SW480 (cell line): ENCODE data around the gene NAV2.
A peak's percentile ranks its signal among the peaks of the same experiment; 100 is the strongest.

Experiments used
- DNase-seq: peaks from one replicate; pipeline ENCODE4 v3.0.0-alpha.2; 2016; ENCODE audit warnings: low spot score

The NAV2 gene

DNA sequence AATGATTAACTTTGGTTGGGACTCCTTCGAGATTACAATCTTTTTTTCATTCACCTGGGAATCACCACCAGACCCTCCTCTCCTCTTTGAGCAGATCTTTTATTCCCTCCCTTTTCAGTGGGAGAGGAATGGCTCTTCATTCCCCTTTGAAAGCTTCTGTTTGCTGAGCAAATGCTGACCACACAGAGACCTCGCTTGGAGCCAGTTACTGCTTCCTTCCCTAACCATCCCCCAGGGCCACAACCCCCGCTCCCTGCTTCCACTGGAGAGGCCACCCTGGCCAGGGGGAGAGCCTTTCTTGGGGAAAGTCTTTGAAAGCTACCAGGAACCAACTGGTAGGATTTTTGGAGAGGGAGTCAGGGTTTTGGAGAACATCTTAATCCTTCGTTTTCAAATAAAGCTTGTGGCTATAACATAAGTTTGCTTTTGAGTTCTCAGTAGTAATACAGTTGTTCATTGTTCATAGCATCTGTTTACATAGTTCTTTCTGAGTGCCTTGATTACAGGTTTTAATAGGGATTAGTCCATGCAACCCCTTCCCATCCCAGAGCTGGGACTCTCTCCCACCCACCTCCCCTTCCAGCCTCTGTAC, 309.2 kb downstream of the NAV2 start:
- no peak for DNase-seq

- no peak for DNase-seq
Measured at GRCh38 chr11:20022363-20023081, 309.9 kb downstream of the NAV2 start.

- no peak for DNase-seq
Measured at GRCh38 chr11:20023082-20023426, 310.4 kb downstream of the NAV2 start.

GRCh38 chr11:20024172-20024935, 311.7 kb downstream of the NAV2 start:
- DNase-seq: no peak

DNA sequence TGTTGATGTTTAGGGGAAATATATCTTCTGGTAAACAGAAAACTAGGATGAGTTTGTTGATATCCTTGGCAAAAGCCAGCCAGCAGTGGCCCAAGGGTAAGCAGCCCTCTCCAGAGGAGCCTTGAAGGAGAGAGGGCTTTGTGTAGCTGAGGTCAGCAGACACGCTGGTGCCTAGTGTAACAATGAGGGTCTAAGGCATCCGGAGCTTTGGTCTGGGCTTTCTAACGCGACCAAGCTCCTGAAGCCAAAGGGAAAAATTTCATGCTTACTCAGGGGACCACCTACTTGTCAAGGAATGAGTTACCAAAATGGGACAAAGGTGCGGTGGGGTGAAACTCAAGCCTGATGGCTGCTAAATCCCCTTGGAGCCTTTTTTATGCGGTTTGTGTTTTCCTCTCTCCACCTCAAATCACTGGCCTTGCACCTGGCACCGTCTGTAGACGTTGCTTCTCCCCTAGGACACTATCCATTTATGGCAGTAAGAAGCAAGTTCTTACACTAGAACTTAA, 312.7 kb downstream of the NAV2 start:
- no peak for DNase-seq

GRCh38 chr11:20026629-20027555, 314.3 kb downstream of the NAV2 start:
- DNase-seq: no peak

DNA sequence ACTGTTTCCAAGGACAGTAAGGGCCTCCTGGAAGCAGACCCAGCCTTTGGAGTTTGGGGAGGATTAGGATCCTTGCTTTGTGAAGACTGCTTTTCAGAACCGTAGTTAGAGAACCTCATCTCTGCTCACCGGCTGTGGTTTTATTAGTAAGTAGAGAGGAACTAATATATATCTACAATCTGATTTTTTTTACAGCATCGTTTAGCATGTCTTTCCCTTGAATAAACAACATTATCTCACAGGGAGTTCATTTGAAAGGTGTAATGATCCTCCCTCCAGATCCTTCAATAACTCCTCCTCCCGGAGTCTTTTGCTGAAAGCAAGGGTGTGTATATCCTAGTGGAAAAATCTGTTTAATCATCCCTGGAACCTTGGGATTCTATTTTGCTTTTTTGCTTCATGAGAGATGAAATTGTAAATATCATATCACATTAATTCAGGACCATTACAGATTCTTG, 314.9 kb downstream of the NAV2 start:
- no peak for DNase-seq

DNA sequence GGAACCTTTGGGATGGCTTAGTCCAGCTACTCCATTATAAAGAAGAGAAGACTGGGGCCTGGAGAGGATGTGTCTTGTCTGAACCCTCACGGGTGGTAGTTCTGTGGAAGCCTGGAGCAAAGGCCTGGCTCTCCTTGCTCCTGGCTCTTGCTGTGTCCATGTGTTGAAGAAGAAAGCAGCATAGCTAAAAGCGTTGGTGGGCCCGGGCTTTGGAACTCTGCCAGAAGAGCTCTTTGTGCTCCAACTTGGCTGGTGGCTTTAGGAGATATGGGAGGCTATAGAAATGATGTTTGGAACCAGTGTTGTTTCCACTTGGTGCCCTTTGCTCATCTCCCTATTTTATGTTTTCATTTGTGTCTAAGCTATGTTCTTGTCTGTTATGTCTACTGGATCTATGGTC, 316.6 kb downstream of the NAV2 start:
- no peak for DNase-seq

DNA sequence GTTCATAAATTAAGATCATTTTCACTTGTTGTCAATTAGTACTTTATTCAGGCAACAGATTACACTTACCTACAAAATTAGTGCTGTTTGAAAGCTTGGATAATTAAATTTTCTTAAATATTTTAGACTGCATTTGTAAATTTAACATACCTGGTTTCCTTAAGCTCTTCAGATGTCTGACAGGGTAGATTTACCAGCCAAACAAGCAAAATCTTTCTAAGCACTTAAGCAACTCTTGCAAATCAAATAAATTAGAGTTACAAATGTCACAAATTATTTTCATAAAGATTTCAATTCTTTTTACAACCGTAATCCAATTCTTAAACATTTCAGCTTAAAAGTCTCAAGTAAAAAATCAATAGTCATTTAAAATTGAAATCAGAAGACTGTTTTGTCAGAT, 317.8 kb downstream of the NAV2 start:
- no peak for DNase-seq

- DNase-seq: peak; percentile 26
Measured at GRCh38 chr11:20031155-20032001, 318.7 kb downstream of the NAV2 start.

- DNase-seq: no peak
Measured at GRCh38 chr11:20032127-20032526, 319.5 kb downstream of the NAV2 start.

GRCh38 chr11:20032577-20033260, 320.1 kb downstream of the NAV2 start:
- no peak for DNase-seq

- DNase-seq: no peak
Measured at GRCh38 chr11:20033806-20034205, 321.2 kb downstream of the NAV2 start.

- no peak for DNase-seq
Measured at GRCh38 chr11:20034941-20035340, 322.3 kb downstream of the NAV2 start.

GRCh38 chr11:20035375-20035700, 322.7 kb downstream of the NAV2 start:
- no peak for DNase-seq

GRCh38 chr11:20035701-20036601, 323.3 kb downstream of the NAV2 start:
- peak; percentile 93 for DNase-seq

GRCh38 chr11:20036626-20037335, 324.1 kb downstream of the NAV2 start:
- no peak for DNase-seq

GRCh38 chr11:20037396-20038153, 324.9 kb downstream of the NAV2 start:
- DNase-seq: no peak
